ENCODE results near the gene CROCC2. TPM values are rescaled to one million over a fixed set of nuclear protein-coding genes. Genes with fewer than 3 reads are reported as not detected.

CROCC2 gene
- total and polyA plus RNA-seq, 2 donors (not counting 1 experiment from before 2014, with no cell fraction given): not detected

DNA sequence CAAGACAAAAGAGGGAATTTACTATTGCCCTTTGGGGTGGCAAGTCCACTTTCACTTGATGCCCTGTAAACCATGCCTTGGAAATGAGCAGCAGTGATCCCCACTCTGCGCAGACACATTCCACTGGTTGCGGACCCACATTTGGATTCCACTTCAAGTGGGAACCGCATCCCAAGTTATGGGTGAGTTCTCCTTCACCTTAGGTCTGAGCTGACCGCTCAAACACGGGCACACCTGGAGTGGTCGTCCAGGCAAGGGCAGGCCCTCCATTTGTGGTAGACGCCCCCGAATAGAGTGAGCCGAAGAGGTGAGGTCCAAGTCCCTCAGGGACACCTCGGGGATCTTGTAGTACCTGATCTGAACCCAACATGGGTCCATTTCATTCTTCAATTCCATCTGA, 47.3 kb upstream of the CROCC2 start:
- H4K20me1 ChIP-seq (ENCODE audit: control insufficient read depth, insufficient read depth, low read length, poor library complexity, severe bottlenecking): no peaks in the 10 kb centered on the region
- no peak overlapping the region for H3K27ac Mint-ChIP-seq
- no peak overlapping the region for H3K4me2 ChIP-seq (replicated peaks; ENCODE audit: low read depth, low read length, poor library complexity, severe bottlenecking)
- TF ChIP-seq EZH2 (IDR thresholded peaks at IDR 0.05; ENCODE audit: borderline replicate concordance, insufficient read depth, low read depth, low read length, poor library complexity, severe bottlenecking) (no peak), CTCF (IDR thresholded peaks at IDR 0.05) (no peak)
- DNase-seq (no peak), ATAC-seq (ENCODE audit: low read depth) (no peak)
- H3K9me3 ChIP-seq (ENCODE audit: control extremely low read depth in 1 of 3, control insufficient read depth in 2 of 3, insufficient read depth in 1 of 3, low read length in 2 of 3): peaks cover 0 to 27% (median 8%) of the 10 kb centered on the region in 3 donors
- no peak overlapping the region for H3K4me3 ChIP-seq (ENCODE audit: control extremely low read depth in 1 of 5, extremely low read depth in 1 of 5, insufficient read depth in 1 of 5, low read depth in 2 of 5, low read length in 4 of 5)
- no peaks in the 10 kb centered on the region for H3K4me1 Mint-ChIP-seq
- no peaks in the 10 kb centered on the region for H3K36me3 ChIP-seq (replicated peaks in 1 of 2; ENCODE audit: control extremely low read depth in 1 of 2, control insufficient read depth in 1 of 2, extremely low read depth in 1 of 2, insufficient read depth in 2 of 2, low read length in 1 of 2)
- WGBS (ENCODE audit: insufficient coverage): 94% methylated on average over 9 of the region's 10 CpGs
- ChIA-PET CTCF (no interaction called here), POLR2A (no interaction called here)
- H3K4me3 Mint-ChIP-seq: no peak overlapping the region
- H3K9me3 Mint-ChIP-seq (ENCODE audit: insufficient read depth): peaks cover 5% of the 10 kb centered on the region
- no peaks in the 10 kb centered on the region for H3K79me2 ChIP-seq (ENCODE audit: control insufficient read depth, insufficient read depth, low read length)
- H3K9ac ChIP-seq (ENCODE audit: low read length): no peak overlapping the region
- no peaks in the 10 kb centered on the region for H3K27me3 ChIP-seq (replicated peaks in 1 of 4; ENCODE audit: control extremely low read depth in 1 of 4, control insufficient read depth in 3 of 4, insufficient read depth in 4 of 4, low read length in 3 of 4)
- no peak overlapping the region for H2AFZ ChIP-seq (ENCODE audit: insufficient read depth, low read depth, low read length, poor library complexity, severe bottlenecking)
- intact Hi-C loops (cut with micrococcal nuclease): no loop called here
- H3K4me1 ChIP-seq (ENCODE audit: control insufficient read depth in 2 of 2, insufficient read depth in 2 of 2, low read length in 2 of 2): no peaks in the 10 kb centered on the region
- H3K27ac ChIP-seq (ENCODE audit: low read length in 2 of 2): no peak overlapping the region
- H3K27me3 Mint-ChIP-seq: peaks cover 13% of the 10 kb centered on the region

DNA sequence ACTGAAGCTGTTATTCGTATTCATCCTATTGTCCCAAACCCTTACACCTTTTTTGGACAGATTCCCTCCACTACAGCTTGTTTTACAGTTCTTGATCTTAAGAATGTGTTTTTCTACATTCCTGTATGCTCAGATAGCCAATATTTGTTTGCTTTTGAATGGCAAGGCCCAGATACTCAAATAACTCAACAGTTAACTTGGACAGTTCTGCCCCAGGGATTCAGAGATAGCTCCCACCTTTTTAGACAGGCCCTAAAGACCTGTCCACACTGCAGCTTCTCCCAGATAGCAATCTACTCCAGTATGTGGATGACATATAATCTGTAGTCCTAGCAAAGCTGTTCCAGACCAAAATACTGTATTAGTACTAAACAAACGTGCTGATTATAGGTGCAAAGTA, 44.6 kb upstream of the CROCC2 start:
- DNase-seq (no peak), ATAC-seq (ENCODE audit: low read depth) (no peak)
- ChIA-PET POLR2A (no interaction called here), CTCF (interaction anchor here (1.4 kb wide), 1 partner anchor 10 kb away, joined by 5 read pairs; no protein-coding TSS in a partner anchor)
- H3K4me1 ChIP-seq (ENCODE audit: control insufficient read depth in 2 of 2, insufficient read depth in 2 of 2, low read length in 2 of 2): no peaks in the 10 kb centered on the region
- no peak overlapping the region for H3K9ac ChIP-seq (ENCODE audit: low read length)
- H2AFZ ChIP-seq (ENCODE audit: insufficient read depth, low read depth, low read length, poor library complexity, severe bottlenecking): no peak overlapping the region
- intact Hi-C loops (cut with micrococcal nuclease): no loop called here
- H3K4me1 Mint-ChIP-seq: no peaks in the 10 kb centered on the region
- H4K20me1 ChIP-seq (ENCODE audit: control insufficient read depth, insufficient read depth, low read length, poor library complexity, severe bottlenecking): no peaks in the 10 kb centered on the region
- peaks cover 0 to under 1% (median 0%) of the 10 kb centered on the region in 3 donors for H3K9me3 ChIP-seq (ENCODE audit: control extremely low read depth in 1 of 3, control insufficient read depth in 2 of 3, insufficient read depth in 1 of 3, low read length in 2 of 3)
- WGBS (ENCODE audit: insufficient coverage): 80% methylated on average over 1 of the region's 2 CpGs
- no peak for TF ChIP-seq CTCF (IDR thresholded peaks at IDR 0.05)
- no peak for TF ChIP-seq EZH2 (IDR thresholded peaks at IDR 0.05; ENCODE audit: borderline replicate concordance, insufficient read depth, low read depth, low read length, poor library complexity, severe bottlenecking)
- H3K27me3 ChIP-seq (replicated peaks in 1 of 4; ENCODE audit: control extremely low read depth in 1 of 4, control insufficient read depth in 3 of 4, insufficient read depth in 4 of 4, low read length in 3 of 4): no peaks in the 10 kb centered on the region
- no peak overlapping the region for H3K4me3 Mint-ChIP-seq
- no peaks in the 10 kb centered on the region for H3K79me2 ChIP-seq (ENCODE audit: control insufficient read depth, insufficient read depth, low read length)
- H3K4me3 ChIP-seq (ENCODE audit: control extremely low read depth in 1 of 5, extremely low read depth in 1 of 5, insufficient read depth in 1 of 5, low read depth in 2 of 5, low read length in 4 of 5): no peak overlapping the region
- H3K27ac Mint-ChIP-seq: no peak overlapping the region
- H3K9me3 Mint-ChIP-seq (ENCODE audit: insufficient read depth): no peaks in the 10 kb centered on the region
- H3K27me3 Mint-ChIP-seq: peaks cover 29% of the 10 kb centered on the region
- H3K4me2 ChIP-seq (replicated peaks; ENCODE audit: low read depth, low read length, poor library complexity, severe bottlenecking): no peak overlapping the region
- H3K27ac ChIP-seq (ENCODE audit: low read length in 2 of 2): no peak overlapping the region
- no peaks in the 10 kb centered on the region for H3K36me3 ChIP-seq (replicated peaks in 1 of 2; ENCODE audit: control extremely low read depth in 1 of 2, control insufficient read depth in 1 of 2, extremely low read depth in 1 of 2, insufficient read depth in 2 of 2, low read length in 1 of 2)

Measured in B cell (primary cell).